PC-9 (cell line): Measurements from ENCODE around the gene CASQ2. TPM values are rescaled to one million over a fixed set of nuclear protein-coding genes. Genes with fewer than 3 reads are reported as not detected.

ENCODE experiments used
- BruUV-seq: library from RNA; stranded (reverse); fragments of 400-500 nt; replicated peaks from 2 replicates; lab custom pipeline; 2021; lab: Mats Ljungman, UMichigan
- CTCF ChIA-PET: fragments of 300-600 bp; sonication (Branson Sonifier 250); formaldehyde crosslinking; loops from one replicate; lab custom pipeline; 2022; ENCODE audit warnings: antibody characterized with exemption; lab: Charles Lee
- POLR2A ChIA-PET: fragments of 300-600 bp; sonication (Branson Sonifier 250); formaldehyde crosslinking; loops from one replicate; lab custom pipeline; 2022; ENCODE audit warnings: antibody characterized with exemption; ENCODE audit not compliant: unreplicated experiment; lab: Charles Lee
- DNase-seq, 2 experiments: peaks; one replicate each; pipeline versions ENCODE4 v3.0.0 to v3.0.0-alpha.2; 2015 to 2022; ENCODE audit warnings: mixed read lengths in 1 of 2
- H2AFZ ChIP-seq: fragments of 200-600 bp; sonication (generic); 2 replicates; pipeline ENCODE4 v1.8.1; 2017; ENCODE audit warnings: antibody characterized with exemption
- H3F3A ChIP-seq: fragments of 200-600 bp; sonication (generic); 2 replicates; pipeline ENCODE4 v1.8.1; 2017; ENCODE audit warnings: antibody characterized with exemption, mild to moderate bottlenecking, low read depth; ENCODE audit not compliant: insufficient read depth
- H3K27ac ChIP-seq: fragments of 200-600 bp; sonication (generic); 2 replicates; pipeline ENCODE4 v1.6.1; 2016; ENCODE audit warnings: mixed run types
- H3K27me3 ChIP-seq: fragments of 200-600 bp; sonication (generic); 2 replicates; pipeline ENCODE4 v1.6.1; 2016; ENCODE audit warnings: low read depth, mixed run types; ENCODE audit not compliant: insufficient read depth
- H3K36me3 ChIP-seq: fragments of 200-600 bp; sonication (generic); 2 replicates; pipeline ENCODE4 v1.6.1; 2016; ENCODE audit warnings: low read depth, mixed run types
- H3K4me1 ChIP-seq: fragments of 200-600 bp; sonication (generic); replicated peaks from 2 replicates; pipeline ENCODE4 v1.6.1; 2016; ENCODE audit warnings: mixed run types; ENCODE audit not compliant: insufficient read depth
- H3K4me2 ChIP-seq: fragments of 200-600 bp; sonication (generic); 2 replicates; pipeline ENCODE4 v1.6.1; 2017; ENCODE audit warnings: mixed run types
- H3K4me3 ChIP-seq: fragments of 200-600 bp; sonication (generic); 2 replicates; pipeline ENCODE4 v1.6.1; 2016; ENCODE audit warnings: mixed run types
- H3K79me2 ChIP-seq: fragments of 200-600 bp; sonication (generic); 2 replicates; pipeline ENCODE4 v1.6.1; 2017; ENCODE audit warnings: low read depth, mixed run types
- H3K9me2 ChIP-seq: fragments of 200-600 bp; sonication (generic); 2 replicates; pipeline ENCODE4 v1.8.1; 2017; ENCODE audit warnings: mild to moderate bottlenecking; ENCODE audit not compliant: insufficient read depth
- H3K9me3 ChIP-seq: fragments of 200-600 bp; sonication (generic); 2 replicates; pipeline ENCODE4 v1.8.1; 2016; ENCODE audit warnings: low read depth; ENCODE audit not compliant: insufficient read depth
- H4K20me1 ChIP-seq: fragments of 200-600 bp; sonication (generic); 2 replicates; pipeline ENCODE4 v1.8.1; 2017; ENCODE audit not compliant: insufficient read depth
- EZH2 ChIP-seq: fragments of 200-600 bp; sonication (generic); IDR thresholded peaks from 2 replicates; pipeline ENCODE4 v1.8.0; 2017; ENCODE audit warnings: antibody characterized with exemption, low read depth
- intact Hi-C: fragments of 100-400 bp; cut with micrococcal nuclease; formaldehyde crosslinking; loops from one replicate; pipeline ENCODE4 v1.10.0; 2022; ENCODE audit not compliant: unreplicated experiment
- total RNA-seq: library from RNA; stranded (reverse); gene quantifications from 2 replicates; pipeline ENCODE4 v1.2.3, GENCODE V29; 2021
- TF ChIP-seq, protein P1 (sequence below): fragments of 200-600 bp; sonication (generic); conservative IDR thresholded peaks from 2 replicates; pipeline ENCODE4 v1.6.1; 2017; ENCODE audit warnings: mixed run types, antibody characterized with exemption, mild to moderate bottlenecking, moderate library complexity

Gene CASQ2
- total RNA-seq, 1 experiment from 2014 or later = not detected

DNA sequence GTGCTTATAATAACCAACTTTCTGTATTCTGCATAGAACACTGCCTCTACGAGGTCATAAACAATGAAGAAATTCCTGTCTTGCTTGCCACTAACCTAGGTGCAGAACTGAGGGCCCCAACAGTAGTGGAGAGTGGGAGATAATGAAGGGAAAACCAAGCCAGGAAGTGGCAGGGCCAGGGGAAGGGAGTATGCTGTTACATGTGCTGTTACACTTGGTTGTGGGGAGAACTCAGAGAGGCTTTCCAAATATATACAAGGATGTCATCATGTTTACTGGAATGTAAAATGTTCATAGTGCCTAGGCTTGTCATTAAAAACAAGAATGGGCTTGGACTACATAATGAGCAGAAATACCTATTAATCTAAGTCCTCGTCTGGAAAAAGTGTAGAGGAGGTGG, 41.3 kb upstream of the CASQ2 start:
- Histone ChIP-seq H3K27ac (no peak overlapping the region), H3K4me3 (no peak overlapping the region), H3K9me3 (no peaks in the 10 kb centered on the region), H4K20me1 (no peaks in the 10 kb centered on the region), H3K4me1 (no peaks in the 10 kb centered on the region), H3K9me2 (no peaks in the 10 kb centered on the region), H3K4me2 (no peak overlapping the region), H3F3A (no peaks in the 10 kb centered on the region), H3K79me2 (no peaks in the 10 kb centered on the region), H3K36me3 (no peaks in the 10 kb centered on the region), H3K27me3 (no peaks in the 10 kb centered on the region), H2AFZ (no peak overlapping the region)
- TF ChIP-seq, protein P1, sequence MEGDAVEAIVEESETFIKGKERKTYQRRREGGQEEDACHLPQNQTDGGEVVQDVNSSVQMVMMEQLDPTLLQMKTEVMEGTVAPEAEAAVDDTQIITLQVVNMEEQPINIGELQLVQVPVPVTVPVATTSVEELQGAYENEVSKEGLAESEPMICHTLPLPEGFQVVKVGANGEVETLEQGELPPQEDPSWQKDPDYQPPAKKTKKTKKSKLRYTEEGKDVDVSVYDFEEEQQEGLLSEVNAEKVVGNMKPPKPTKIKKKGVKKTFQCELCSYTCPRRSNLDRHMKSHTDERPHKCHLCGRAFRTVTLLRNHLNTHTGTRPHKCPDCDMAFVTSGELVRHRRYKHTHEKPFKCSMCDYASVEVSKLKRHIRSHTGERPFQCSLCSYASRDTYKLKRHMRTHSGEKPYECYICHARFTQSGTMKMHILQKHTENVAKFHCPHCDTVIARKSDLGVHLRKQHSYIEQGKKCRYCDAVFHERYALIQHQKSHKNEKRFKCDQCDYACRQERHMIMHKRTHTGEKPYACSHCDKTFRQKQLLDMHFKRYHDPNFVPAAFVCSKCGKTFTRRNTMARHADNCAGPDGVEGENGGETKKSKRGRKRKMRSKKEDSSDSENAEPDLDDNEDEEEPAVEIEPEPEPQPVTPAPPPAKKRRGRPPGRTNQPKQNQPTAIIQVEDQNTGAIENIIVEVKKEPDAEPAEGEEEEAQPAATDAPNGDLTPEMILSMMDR = no peak
- TF ChIP-seq EZH2 = no peak
- ChIA-PET POLR2A (no interaction called here), CTCF (no interaction called here)
- BruUV-seq = no TSS peak
- intact Hi-C loops = loop anchor here (5.0 to 10.0 kb wide), 2 partner anchors 325 to 687 kb away; no protein-coding TSS in a partner anchor
- DNase-seq = peak in 1 of 2 experiments; percentile 6

DNA sequence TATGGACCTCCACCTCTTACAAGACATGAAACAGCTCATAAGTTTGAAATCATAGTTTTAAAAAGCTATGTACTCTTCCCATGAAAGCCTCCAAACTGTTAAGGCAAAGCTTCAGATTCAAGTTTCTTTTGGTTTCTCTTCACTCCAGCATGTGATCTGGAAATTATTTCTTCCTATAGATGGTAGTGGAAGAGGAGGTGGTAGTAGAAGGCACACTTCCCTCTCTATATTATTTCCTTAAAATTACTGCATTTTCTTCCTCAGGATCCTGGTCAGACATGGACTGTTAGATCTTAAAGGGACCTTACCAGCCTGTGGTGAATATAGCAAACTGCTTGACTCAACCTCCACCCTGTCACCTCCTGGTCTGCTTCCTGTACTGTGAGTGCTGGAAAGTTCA, 40.6 kb upstream of the CASQ2 start:
- no peak for DNase-seq
- TF ChIP-seq, protein P1 = no peak
- TF ChIP-seq EZH2 = no peak
- H2AFZ ChIP-seq = no peak overlapping the region
- no peak overlapping the region for H3K4me2 ChIP-seq
- H3K4me3 ChIP-seq = no peak overlapping the region
- no peak overlapping the region for H3K27ac ChIP-seq
- POLR2A ChIA-PET = no interaction called here
- intact Hi-C loops = loop anchor here (5.0 to 10.0 kb wide), 2 partner anchors 326 to 688 kb away; no protein-coding TSS in a partner anchor
- CTCF ChIA-PET = interaction anchor here (0.7 to 0.8 kb wide), 2 partner anchors 172 to 576 kb away, joined by 9 to 12 read pairs; no protein-coding TSS in a partner anchor
- no TSS peak for BruUV-seq
- H4K20me1 ChIP-seq = no peaks in the 10 kb centered on the region
- no peaks in the 10 kb centered on the region for H3K4me1 ChIP-seq
- H3K9me2 ChIP-seq = no peaks in the 10 kb centered on the region
- no peaks in the 10 kb centered on the region for H3K27me3 ChIP-seq
- no peaks in the 10 kb centered on the region for H3K79me2 ChIP-seq
- no peaks in the 10 kb centered on the region for H3K9me3 ChIP-seq
- no peaks in the 10 kb centered on the region for H3K36me3 ChIP-seq
- H3F3A ChIP-seq = no peaks in the 10 kb centered on the region

DNA sequence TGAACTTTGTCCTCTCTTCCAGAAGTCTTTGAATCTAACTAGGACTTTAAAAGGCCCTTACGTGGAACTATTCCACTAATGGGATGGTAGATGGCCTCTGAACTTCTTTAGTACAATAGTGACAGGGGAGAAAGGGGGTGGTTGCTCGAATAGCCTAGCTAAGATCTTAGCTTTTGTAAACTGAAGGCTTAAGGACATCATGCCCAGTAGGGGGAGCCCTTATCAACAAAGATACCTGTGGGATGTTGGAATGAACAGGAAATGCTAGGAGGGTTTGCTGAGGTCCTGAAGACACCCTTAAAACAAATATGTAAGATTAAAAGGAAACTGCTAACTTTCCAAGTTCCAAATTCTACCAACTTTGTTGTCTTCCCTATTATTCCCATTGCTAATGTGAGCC, 39.2 kb upstream of the CASQ2 start:
- no peak overlapping the region for H3K27ac ChIP-seq
- no peak overlapping the region for H2AFZ ChIP-seq
- DNase-seq = peak; percentile 42 to 71
- POLR2A ChIA-PET = interaction anchor here (0.6 to 0.7 kb wide), 2 partner anchors 59 to 709 kb away, joined by 5 to 9 read pairs; no protein-coding TSS in a partner anchor
- CTCF ChIA-PET = interaction anchor here (0.5 to 1.0 kb wide), 2 partner anchors 173 to 1365 kb away, joined by 5 to 9 read pairs; no protein-coding TSS in a partner anchor
- no peak overlapping the region for H3K4me2 ChIP-seq
- H3K36me3 ChIP-seq = no peaks in the 10 kb centered on the region
- intact Hi-C loops = loop anchor here (1.0 to 10.0 kb wide), 3 partner anchors 174 to 690 kb away; no protein-coding TSS in a partner anchor
- BruUV-seq = no TSS peak
- H3K9me3 ChIP-seq = no peaks in the 10 kb centered on the region
- H3K79me2 ChIP-seq = no peaks in the 10 kb centered on the region
- H3K4me1 ChIP-seq = no peaks in the 10 kb centered on the region
- no peak overlapping the region for H3K4me3 ChIP-seq
- TF ChIP-seq EZH2 = no peak
- TF ChIP-seq, protein P1 = peak; percentile 95
- H3K9me2 ChIP-seq = no peaks in the 10 kb centered on the region
- no peaks in the 10 kb centered on the region for H4K20me1 ChIP-seq
- H3F3A ChIP-seq = no peaks in the 10 kb centered on the region
- no peaks in the 10 kb centered on the region for H3K27me3 ChIP-seq
